ENCODE data around the gene FTL.

Gene FTL

GRCh38 chr19:48943081-48943480 lies 22.0 kb upstream of the FTL start:
- Histone ChIP-seq H3K4me3 (replicated peaks; ENCODE audit: insufficient read depth, low read length) (no peak overlapping the region), H3K27ac (replicated peaks) (no peak overlapping the region), H3K27me3 (ENCODE audit: insufficient read depth, poor library complexity, severe bottlenecking) (no peaks in the 10 kb centered on the region)
- TF ChIP-seq REST (IDR thresholded peaks at IDR 0.05; ENCODE audit: insufficient replicate concordance, low read depth): no peak
- no peak for TF ChIP-seq CTCF (IDR thresholded peaks at IDR 0.05; ENCODE audit: insufficient read depth, low read length)
- TF ChIP-seq POLR2AphosphoS5 (IDR thresholded peaks at IDR 0.05; ENCODE audit: low read depth): no peak
- TF ChIP-seq SPI1 (IDR thresholded peaks at IDR 0.05; ENCODE audit: borderline replicate concordance, low read depth): no peak
- TF ChIP-seq GABPA (IDR thresholded peaks at IDR 0.05; ENCODE audit: low read depth): no peak
- DNase-seq (ENCODE audit: low read depth in 1 of 2, low spot score in 1 of 2): no peak

- no peak for DNase-seq (ENCODE audit: low read depth in 1 of 2, low spot score in 1 of 2)
- H3K27me3 ChIP-seq (ENCODE audit: insufficient read depth, poor library complexity, severe bottlenecking): no peaks in the 10 kb centered on the region
- no peak overlapping the region for H3K27ac ChIP-seq (replicated peaks)
- H3K4me3 ChIP-seq (replicated peaks; ENCODE audit: insufficient read depth, low read length): no peak overlapping the region
- TF ChIP-seq CTCF (IDR thresholded peaks at IDR 0.05; ENCODE audit: insufficient read depth, low read length): no peak
- no peak for TF ChIP-seq GABPA (IDR thresholded peaks at IDR 0.05; ENCODE audit: low read depth)
- TF ChIP-seq POLR2AphosphoS5 (IDR thresholded peaks at IDR 0.05; ENCODE audit: low read depth): no peak
- no peak for TF ChIP-seq REST (IDR thresholded peaks at IDR 0.05; ENCODE audit: insufficient replicate concordance, low read depth)
- no peak for TF ChIP-seq SPI1 (IDR thresholded peaks at IDR 0.05; ENCODE audit: borderline replicate concordance, low read depth)
Measured at GRCh38 chr19:48945415-48945814, 19.7 kb upstream of the FTL start.

GRCh38 chr19:48945817-48946216 lies 19.3 kb upstream of the FTL start:
- Histone ChIP-seq H3K4me3 (replicated peaks; ENCODE audit: insufficient read depth, low read length) (no peak overlapping the region), H3K27ac (replicated peaks) (no peak overlapping the region), H3K27me3 (ENCODE audit: insufficient read depth, poor library complexity, severe bottlenecking) (no peaks in the 10 kb centered on the region)
- TF ChIP-seq SPI1 (IDR thresholded peaks at IDR 0.05; ENCODE audit: borderline replicate concordance, low read depth) (no peak), CTCF (IDR thresholded peaks at IDR 0.05; ENCODE audit: insufficient read depth, low read length) (no peak), GABPA (IDR thresholded peaks at IDR 0.05; ENCODE audit: low read depth) (no peak)
- DNase-seq (ENCODE audit: low read depth in 1 of 2, low spot score in 1 of 2): no peak
